WI38 (cell line): Measurements from ENCODE around the gene ARR3.

Experiments used
- H3K4me3 ChIP-seq: 2 replicates; pipeline ENCODE4 v1.5.1; 2011; ENCODE audit warnings: low read depth, mild to moderate bottlenecking, control low read depth, low read length
- CTCF ChIP-seq: IDR thresholded peaks from 2 replicates; pipeline ENCODE4 v1.5.1; 2012; ENCODE audit warnings: low read depth, mild to moderate bottlenecking, control low read depth, low read length

The ARR3 gene

DNA sequence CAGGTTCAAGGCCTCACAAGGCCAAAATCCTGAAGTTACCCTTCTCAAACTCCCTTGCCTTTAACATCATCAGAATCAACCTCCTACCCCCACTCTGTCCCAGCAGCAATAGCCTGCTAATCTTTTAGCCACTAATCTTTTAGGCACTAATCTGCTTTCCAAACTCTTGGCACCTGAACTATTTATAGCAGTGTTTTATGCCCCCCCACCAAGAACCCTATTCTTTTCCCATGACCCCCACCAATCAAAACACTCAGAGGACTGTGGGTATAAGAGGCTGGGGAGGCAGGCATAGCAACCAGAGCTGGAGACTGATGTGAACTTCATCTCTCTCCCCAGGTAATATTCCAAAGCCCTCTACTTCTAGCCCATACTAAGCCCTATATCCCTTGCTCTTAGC lies at the start of gene ARR3:
TSS of gene ARR3 (plus strand) at position 301 of the 400 bp plus-strand sequence. CDS start 1,052 bp downstream, outside the sequence.
- H3K4me3 ChIP-seq = no peak within 1 kb of the TSS
- TF ChIP-seq CTCF = no peak

GRCh38 chrX:70219938-70220764 lies 48.0 kb upstream of the ARR3 start:
- H3K4me3 ChIP-seq = no peak overlapping the region
- TF ChIP-seq CTCF = no peak

- H3K4me3 ChIP-seq = no peak overlapping the region
- no peak for TF ChIP-seq CTCF
Measured at GRCh38 chrX:70226048-70226447, 42.1 kb upstream of the ARR3 start.

- no peak for TF ChIP-seq CTCF
Measured at GRCh38 chrX:70226687-70227086, 41.4 kb upstream of the ARR3 start.

GRCh38 chrX:70231666-70232065 lies 36.5 kb upstream of the ARR3 start:
- TF ChIP-seq CTCF = no peak
- no peak overlapping the region for H3K4me3 ChIP-seq

More at GRCh38 chrX:70226687-70227086, 41.4 kb upstream of the ARR3 start:
- H3K4me3 ChIP-seq = no peak overlapping the region

DNA sequence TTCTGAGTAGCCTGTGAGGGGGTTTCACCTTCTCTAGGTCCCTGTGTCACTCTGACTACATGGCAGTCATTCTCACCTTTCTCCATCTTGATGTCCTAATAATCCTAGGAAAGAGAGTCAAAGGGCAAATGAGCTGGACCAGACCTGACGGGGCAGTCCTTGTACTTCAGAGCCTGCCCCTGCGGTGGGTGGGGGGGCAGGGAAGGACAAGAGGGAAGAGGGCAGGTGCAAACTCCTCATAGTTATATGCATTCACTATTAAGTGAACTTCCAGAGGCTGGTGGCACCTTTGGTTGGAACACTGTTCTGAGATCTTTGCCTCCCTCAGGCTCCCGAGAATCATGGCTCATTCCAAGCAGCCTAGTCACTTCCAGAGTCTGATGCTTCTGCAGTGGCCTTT lies 33.8 kb upstream of the ARR3 start, which contains the start of gene AWAT1:
TSS of gene AWAT1 (plus strand) at position 301 of the 400 bp plus-strand sequence. CDS start at position 342, 41 bp downstream.
- no peak for TF ChIP-seq CTCF
- no peak within 1 kb of the TSS for H3K4me3 ChIP-seq

- no peak for TF ChIP-seq CTCF
- H3K4me3 ChIP-seq = no peak overlapping the region
Measured at GRCh38 chrX:70240751-70241150, 27.4 kb upstream of the ARR3 start.
